Ovary (tissue), 9 donors: Measurements from ENCODE around the gene MZT2B. TPM values are rescaled to one million over a fixed set of nuclear protein-coding genes. Genes with fewer than 3 reads are reported as not detected.
"Not testable (repeated sequence)": the region's sequence is repeated elsewhere in the genome, so short reads cannot be mapped to it uniquely, and the experiment has no call there.

Source experiments
- DNase-seq, 5 donors: peaks; one replicate each; pipeline ENCODE4 v3.0.0-alpha.2; 2019 to 2020
- H3K27ac ChIP-seq, 2 donors: fragments of 200-600 bp; one replicate each; pipeline versions ENCODE4 v1.5.1 to v1.8.0; 2019 to 2022
- H3K27me3 ChIP-seq: fragments of 200-600 bp; one replicate; pipeline ENCODE4 v1.8.0; 2022
- H3K36me3 ChIP-seq: fragments of 200-600 bp; sonication (generic); one replicate; pipeline ENCODE4 v1.5.1; 2019
- H3K4me1 ChIP-seq: one replicate; pipeline ENCODE4 v1.8.1; 2013; ENCODE audit warnings: mild to moderate bottlenecking, moderate library complexity; ENCODE audit not compliant: insufficient read depth
- H3K4me3 ChIP-seq: fragments of 200-600 bp; sonication (generic); one replicate; pipeline ENCODE4 v1.5.1; 2017
- H3K9me3 ChIP-seq, 2 donors: fragments of 200-600 bp in 1 of 2; sonication (generic) in 1 of 2; one replicate each; pipeline versions ENCODE4 v1.5.1 to v1.8.1; 2013 to 2019; ENCODE audit warnings: mild to moderate bottlenecking in 1 of 2, moderate library complexity in 1 of 2
- EP300 ChIP-seq: sonication (generic); formaldehyde crosslinking; IDR thresholded peaks from one replicate; pipeline ENCODE4 v1.6.1; 2017; ENCODE audit warnings: antibody characterized with exemption
- POLR2A ChIP-seq: fragments of 450-650 bp; IDR thresholded peaks from one replicate; pipeline ENCODE4 v1.6.1; 2017; ENCODE audit warnings: antibody characterized with exemption, mild to moderate bottlenecking, moderate library complexity
- WGBS, 3 donors: extraction: QIAGEN DNeasy Blood & Tissue Kit in 1 of 3; methylation state at CpG; one replicate each; pipeline versions ENCODE4 v1.1.5 to v1.1.7; 2013 to 2017; 5-methylcytosine and 5-hydroxymethylcytosine counted together
- intact Hi-C, 4 donors: fragments of 100-400 bp; cut with DNase I; formaldehyde crosslinking; loops; one replicate each; pipeline versions ENCODE4 v1.11.0 to v1.15.1; 2022 to 2023
- polyA plus RNA-seq, 2 donors: library from polyadenylated mRNA; stranded (reverse); fragments of 200-250 nt in 1 of 2; fragments of 350-450 nt in 1 of 2; fragmentation: Illumina TruSeq in 1 of 2; extraction: RNeasy Lipid Tissue Mini Kit (QIAGEN cat#74804) in 1 of 2; gene quantifications; one replicate each; pipeline ENCODE4 v1.2.3, GENCODE V29; 2013 to 2014
- total RNA-seq, 7 donors: library from RNA; depleted of rRNA in 2 of 7; stranded (reverse); fragments of >200 nt in 2 of 7; fragmentation: NEBNext Ultra II Directional in 3 of 7; extraction: Animal tissue kit (Norgen Biotek cat#: 25700) in 3 of 7; gene quantifications; one replicate each; pipeline versions ENCODE4 v1.1.0 to v1.2.4, GENCODE V29; 2016 to 2023
- TF ChIP-seq, protein P1 (sequence below), 3 donors: fragments of 450-650 bp in 2 of 3; fragments of 200-600 bp in 1 of 3; IDR thresholded peaks; one replicate each; pipeline versions ENCODE4 v1.5.1 to v1.8.0; 2016 to 2022; ENCODE audit warnings: antibody characterized with exemption in 3 of 3, mild to moderate bottlenecking in 1 of 3
- donor health status: DM: no; HTN: no; CAD: no; lungs with moderate emphysema.
- donor health status: DM: no; HTN: no; CAD: no.
- donor health status: Bipolar disorder and iron deficiency.
- donor health status: DM: yes; HTN: yes; CAD: no.
- donor health status: DM: no; HTN: no; CAD: no.
- donor health status: DM: yes; HTN: yes; CAD: no.

MZT2B gene
- total and polyA plus RNA-seq, 9 donors: 5.4 to 365 (median 242) TPM

DNA sequence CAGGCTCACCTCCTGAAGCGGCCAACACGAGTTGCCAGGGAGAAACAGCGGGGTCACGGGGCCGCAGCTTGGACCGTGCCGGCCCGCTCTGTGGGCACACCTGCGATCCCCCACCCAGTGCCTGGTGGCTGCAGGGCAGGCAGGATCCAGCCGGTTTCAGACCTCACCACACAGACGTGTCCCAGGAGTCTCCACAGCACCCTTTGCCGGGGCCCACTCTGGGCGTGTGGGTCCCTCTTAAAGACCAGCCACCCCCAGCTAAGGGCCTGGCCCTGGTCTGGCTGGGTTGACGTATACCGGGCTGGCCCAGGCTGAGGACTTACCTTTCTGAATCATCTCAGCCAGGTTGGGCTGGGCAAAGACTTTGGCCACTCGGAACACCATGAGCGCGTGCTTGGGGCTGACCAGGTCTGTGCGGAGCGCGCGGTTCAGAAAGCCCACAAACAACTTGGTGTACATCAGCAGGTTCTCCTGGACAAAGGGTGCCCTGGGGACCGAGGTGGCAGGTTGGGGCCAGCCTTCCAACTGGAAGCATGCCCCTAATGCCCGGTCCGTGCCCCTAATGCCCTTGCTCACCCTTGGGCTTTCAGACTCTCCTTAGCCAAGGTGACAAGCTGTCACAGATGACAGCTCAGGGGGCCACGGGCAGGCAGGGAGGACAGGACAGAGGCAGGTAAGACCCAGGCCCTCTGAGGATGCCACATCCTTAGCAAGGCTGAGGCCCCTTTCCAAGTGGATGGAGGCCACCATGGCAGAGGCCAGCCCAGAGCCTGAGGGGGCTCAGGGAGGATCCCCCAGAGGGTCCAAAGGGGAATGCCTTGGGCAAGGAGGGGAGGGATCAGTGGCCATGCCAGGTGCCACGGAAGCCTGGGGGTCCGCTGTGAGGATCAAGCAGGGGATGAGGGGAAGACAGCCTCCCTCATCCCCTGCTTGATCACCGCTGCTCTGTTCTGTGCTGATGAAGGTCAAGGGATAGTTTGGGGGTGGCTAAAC lies 27.0 kb upstream of the MZT2B start:
- Histone ChIP-seq H3K36me3 (no peaks in the 10 kb centered on the region), H3K27ac (no peak overlapping the region), H3K4me3 (no peak overlapping the region), H3K27me3 (no peaks in the 10 kb centered on the region), H3K4me1 (no peaks in the 10 kb centered on the region), H3K9me3 (no peaks in the 10 kb centered on the region)
- TF ChIP-seq, protein P1, sequence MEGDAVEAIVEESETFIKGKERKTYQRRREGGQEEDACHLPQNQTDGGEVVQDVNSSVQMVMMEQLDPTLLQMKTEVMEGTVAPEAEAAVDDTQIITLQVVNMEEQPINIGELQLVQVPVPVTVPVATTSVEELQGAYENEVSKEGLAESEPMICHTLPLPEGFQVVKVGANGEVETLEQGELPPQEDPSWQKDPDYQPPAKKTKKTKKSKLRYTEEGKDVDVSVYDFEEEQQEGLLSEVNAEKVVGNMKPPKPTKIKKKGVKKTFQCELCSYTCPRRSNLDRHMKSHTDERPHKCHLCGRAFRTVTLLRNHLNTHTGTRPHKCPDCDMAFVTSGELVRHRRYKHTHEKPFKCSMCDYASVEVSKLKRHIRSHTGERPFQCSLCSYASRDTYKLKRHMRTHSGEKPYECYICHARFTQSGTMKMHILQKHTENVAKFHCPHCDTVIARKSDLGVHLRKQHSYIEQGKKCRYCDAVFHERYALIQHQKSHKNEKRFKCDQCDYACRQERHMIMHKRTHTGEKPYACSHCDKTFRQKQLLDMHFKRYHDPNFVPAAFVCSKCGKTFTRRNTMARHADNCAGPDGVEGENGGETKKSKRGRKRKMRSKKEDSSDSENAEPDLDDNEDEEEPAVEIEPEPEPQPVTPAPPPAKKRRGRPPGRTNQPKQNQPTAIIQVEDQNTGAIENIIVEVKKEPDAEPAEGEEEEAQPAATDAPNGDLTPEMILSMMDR (IDR thresholded peaks at IDR 0.05): no peak
- 91 to 93% (median 92%) methylated on average over 29 of the region's 29 CpGs for WGBS, 3 donors
- intact Hi-C loops: loop anchor here in 2 of 4 donors (10.0 kb wide), 1 partner anchor 180 kb away; no protein-coding TSS in a partner anchor
- no peak for DNase-seq

DNA sequence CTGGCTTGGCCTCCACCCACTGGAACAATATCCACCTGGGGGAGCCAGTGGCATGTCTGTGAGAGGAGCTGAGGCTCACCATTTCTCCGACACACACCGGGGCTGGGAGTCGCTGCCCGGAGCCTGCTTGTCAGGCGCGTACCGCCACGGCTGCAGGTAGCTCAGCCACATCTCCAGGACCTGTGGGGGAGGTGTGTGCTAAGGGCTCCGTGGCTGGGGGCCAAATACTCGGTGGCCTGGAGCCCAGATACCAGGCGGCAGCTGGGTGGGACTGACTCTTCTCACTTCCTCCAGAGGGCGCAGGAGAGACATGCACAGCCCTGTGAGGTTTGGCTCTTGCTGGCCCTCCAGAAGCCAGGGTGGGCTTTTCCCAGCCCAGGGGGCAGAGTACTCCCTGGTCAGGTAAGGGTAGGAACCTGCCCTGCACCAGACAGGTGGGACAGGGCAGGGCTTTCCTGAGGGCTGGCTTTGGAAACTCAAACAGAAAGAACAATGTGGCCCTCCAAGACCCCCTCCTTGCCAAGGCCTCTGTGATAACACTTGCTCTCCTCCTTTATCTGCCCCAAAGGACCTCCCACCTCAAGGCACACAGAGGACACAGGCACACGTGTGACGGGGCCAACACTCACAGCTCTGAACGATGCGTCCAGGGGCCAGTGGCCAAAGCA lies 26.0 kb upstream of the MZT2B start:
- not testable (repeated sequence) for H3K9me3 ChIP-seq, H3K27ac ChIP-seq, H3K27me3 ChIP-seq, H3K36me3 ChIP-seq, H3K4me3 ChIP-seq, H3K4me1 ChIP-seq
- intact Hi-C loops: loop anchor here in 2 of 4 donors (10.0 kb wide), 1 partner anchor 179 kb away; no protein-coding TSS in a partner anchor
- TF ChIP-seq, protein P1 (IDR thresholded peaks at IDR 0.05): peak in 1 of 3 donors; percentile 23
- 39 to 55% (median 39%) methylated on average over 14 to 16 of the region's 16 CpGs for WGBS, 3 donors
- DNase-seq: peak; percentile 45 to 71 (median 50)

DNA sequence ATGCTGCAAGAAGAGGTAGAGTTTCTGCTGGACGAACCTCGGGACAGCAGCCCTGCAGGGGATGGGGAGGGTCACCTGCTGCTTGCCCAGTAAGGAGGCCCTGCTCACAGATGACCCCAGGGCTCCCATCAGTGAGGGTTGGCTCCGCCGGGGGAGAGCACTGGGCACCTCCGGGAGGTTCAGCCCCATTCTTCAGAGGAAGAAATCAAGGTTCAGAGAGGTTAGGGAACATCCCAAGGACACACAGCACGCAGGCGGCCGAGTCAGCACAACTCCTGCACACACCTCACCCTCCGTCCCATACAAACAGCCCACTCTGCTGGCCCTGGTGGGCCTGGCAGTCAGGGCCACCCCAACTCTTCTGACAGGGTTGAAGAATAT lies 25.4 kb upstream of the MZT2B start:
- intact Hi-C loops: loop anchor here in 2 of 4 donors (10.0 kb wide), 1 partner anchor 178 kb away; no protein-coding TSS in a partner anchor
- TF ChIP-seq, protein P1 (IDR thresholded peaks at IDR 0.05): no peak
- TF ChIP-seq EP300: no peak
- no peak for TF ChIP-seq POLR2A
- no peaks in the 10 kb centered on the region for H3K36me3 ChIP-seq

DNA sequence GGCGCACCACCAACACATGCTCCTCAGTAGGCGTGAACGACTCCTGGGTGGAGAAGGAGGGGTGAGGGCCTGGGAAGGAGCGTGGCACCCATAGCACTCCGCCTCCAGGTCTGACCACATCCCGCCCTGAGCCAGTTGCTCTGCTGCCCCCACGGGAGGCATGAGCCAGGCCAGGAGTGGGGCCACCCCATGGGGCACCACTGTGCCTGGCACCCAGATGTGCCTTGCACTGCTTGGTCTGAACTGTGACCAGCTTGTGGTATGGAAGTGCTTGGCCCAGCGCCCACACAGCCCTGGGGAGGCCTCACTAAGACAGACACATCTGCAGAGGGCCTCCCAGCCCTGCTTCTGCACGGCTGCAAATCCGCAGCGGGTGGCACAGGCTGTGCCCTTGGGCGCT lies 24.7 kb upstream of the MZT2B start:
- not testable (repeated sequence) for H3K36me3 ChIP-seq, H3K4me1 ChIP-seq, H3K9me3 ChIP-seq, H3K27ac ChIP-seq, H3K4me3 ChIP-seq, H3K27me3 ChIP-seq, DNase-seq
- WGBS, 3 donors: 73 to 81% (median 79%) methylated on average over 6 to 11 of the region's 12 CpGs
- intact Hi-C loops: loop anchor here in 2 of 4 donors (10.0 kb wide), 1 partner anchor 177 kb away; no protein-coding TSS in a partner anchor

More for the DNA sequence above, 25.4 kb upstream of the MZT2B start:
- Histone ChIP-seq H3K4me3 (no peak overlapping the region), H3K27me3 (no peaks in the 10 kb centered on the region), H3K9me3 (no peaks in the 10 kb centered on the region), H3K27ac (no peak overlapping the region), H3K4me1 (no peaks in the 10 kb centered on the region)
- 79 to 85% (median 82%) methylated on average over 9 of the region's 9 CpGs for WGBS, 3 donors
- DNase-seq: no peak

DNA sequence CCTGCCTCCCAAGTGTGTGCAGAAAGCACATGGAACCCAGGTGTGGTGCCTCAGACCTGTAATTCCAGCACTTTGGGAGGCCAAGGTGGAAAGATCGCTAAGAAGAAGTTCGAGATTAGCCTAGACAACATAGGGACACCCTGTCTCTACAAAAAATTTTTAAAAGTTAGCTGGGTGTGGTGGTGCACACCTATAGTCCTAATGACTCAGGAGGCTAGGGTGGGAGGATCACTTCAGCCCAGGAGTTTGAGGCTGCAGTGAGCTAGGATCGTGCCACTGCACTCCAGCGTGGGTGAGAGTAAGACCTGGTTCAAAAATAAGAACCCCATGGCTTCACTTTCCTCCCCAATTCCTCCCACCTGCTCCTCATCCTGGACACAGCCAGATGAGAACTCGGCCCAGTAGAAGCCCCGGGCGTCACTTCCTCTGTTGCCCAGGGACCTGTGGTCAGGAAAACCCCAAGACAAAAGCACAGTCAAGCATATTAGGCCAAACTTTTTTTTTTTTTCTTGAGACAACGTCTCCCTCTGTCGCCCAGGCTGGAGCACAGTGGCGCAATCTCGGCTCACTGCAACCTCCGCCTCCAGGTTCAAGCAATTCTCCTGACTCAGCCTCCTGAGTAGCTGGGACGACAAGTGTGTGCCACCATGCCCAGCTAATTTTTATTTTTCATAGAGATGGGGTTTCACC lies 24.1 kb upstream of the MZT2B start:
- 79 to 81% (median 81%) methylated on average over 13 of the region's 13 CpGs for WGBS, 3 donors
- not testable (repeated sequence) for H3K27me3 ChIP-seq, H3K9me3 ChIP-seq, H3K4me1 ChIP-seq, H3K4me3 ChIP-seq, DNase-seq, H3K27ac ChIP-seq, H3K36me3 ChIP-seq
- intact Hi-C loops: loop anchor here in 2 of 4 donors (10.0 kb wide), 1 partner anchor 177 kb away; no protein-coding TSS in a partner anchor
